ENCODE data around the gene CCNY.
"Not testable (repeated sequence)": the region's sequence is repeated elsewhere in the genome, so short reads cannot be mapped to it uniquely, and the experiment has no call there.

CCNY gene

DNA sequence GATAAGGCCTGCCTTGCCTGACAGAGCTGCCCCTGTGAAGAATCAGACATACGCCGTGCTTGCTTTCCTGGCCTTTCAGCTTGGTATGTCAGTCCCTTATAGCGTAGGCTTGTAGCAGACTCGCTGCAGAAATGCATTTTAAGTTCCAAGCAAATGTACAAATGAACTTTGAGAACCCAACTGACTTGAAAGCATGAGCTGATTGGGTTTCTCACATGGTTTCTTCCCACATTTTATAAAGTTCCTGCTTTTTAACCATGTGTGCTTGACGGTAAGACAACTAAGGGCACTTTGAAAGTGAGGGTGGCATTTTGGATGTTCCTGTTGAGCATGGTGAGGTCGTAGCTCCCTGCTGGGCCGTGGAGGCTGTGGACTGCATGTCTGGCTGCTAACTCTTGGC is 62.6 kb downstream of the CCNY start:
- no peak for TF ChIP-seq CTCF (IDR thresholded peaks at IDR 0.05; ENCODE audit: low read depth, low read length, missing control alignments)
- H3K4me3 ChIP-seq (ENCODE audit: low read depth, low read length): no peak overlapping the region
- no peaks in the 10 kb centered on the region for H3K27me3 ChIP-seq (replicated peaks)
- no peak overlapping the region for H3K27ac ChIP-seq
- no peaks in the 10 kb centered on the region for H3K36me3 ChIP-seq (replicated peaks)
- in situ Hi-C loops (cut with HindIII; ENCODE audit: low pct_ligation_motif_present, low sequenced_read_pairs): no loop called here
- DNase-seq: no peak

DNA sequence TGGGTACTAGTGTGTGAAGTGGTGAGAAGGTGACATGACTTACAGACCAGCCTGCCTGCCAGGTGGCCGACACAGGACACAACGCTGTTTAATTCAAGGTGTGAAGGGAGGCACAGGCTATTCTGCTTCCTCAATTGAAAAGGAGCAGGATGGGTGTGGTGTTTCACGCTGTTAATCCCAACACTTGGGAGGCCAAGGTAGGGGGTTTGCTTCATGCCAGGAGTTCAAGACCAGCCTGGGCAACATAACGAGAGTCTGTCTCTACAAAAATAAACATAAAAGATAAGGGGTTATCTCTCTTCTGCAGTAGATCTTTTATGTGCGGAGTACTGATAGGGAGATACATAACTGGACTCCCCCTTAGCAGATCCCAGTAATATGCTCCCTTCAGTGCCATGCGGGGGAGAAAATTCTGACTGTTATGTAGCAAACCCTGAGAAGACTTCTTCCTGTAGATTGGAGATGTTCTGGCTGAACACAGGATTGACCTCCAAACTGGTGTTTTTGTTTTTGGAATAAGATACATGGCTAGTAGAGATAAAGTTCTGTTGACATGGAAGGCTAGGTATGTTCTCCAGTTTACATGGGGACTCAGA is 63.2 kb downstream of the CCNY start:
- H3K27me3 ChIP-seq (replicated peaks): no peaks in the 10 kb centered on the region
- no peak for TF ChIP-seq CTCF (IDR thresholded peaks at IDR 0.05; ENCODE audit: low read depth, low read length, missing control alignments)
- no peak overlapping the region for H3K27ac ChIP-seq
- no peak for DNase-seq
- H3K4me3 ChIP-seq (ENCODE audit: low read depth, low read length): no peak overlapping the region
- no peaks in the 10 kb centered on the region for H3K36me3 ChIP-seq (replicated peaks)
- in situ Hi-C loops (cut with HindIII; ENCODE audit: low pct_ligation_motif_present, low sequenced_read_pairs): no loop called here

DNA sequence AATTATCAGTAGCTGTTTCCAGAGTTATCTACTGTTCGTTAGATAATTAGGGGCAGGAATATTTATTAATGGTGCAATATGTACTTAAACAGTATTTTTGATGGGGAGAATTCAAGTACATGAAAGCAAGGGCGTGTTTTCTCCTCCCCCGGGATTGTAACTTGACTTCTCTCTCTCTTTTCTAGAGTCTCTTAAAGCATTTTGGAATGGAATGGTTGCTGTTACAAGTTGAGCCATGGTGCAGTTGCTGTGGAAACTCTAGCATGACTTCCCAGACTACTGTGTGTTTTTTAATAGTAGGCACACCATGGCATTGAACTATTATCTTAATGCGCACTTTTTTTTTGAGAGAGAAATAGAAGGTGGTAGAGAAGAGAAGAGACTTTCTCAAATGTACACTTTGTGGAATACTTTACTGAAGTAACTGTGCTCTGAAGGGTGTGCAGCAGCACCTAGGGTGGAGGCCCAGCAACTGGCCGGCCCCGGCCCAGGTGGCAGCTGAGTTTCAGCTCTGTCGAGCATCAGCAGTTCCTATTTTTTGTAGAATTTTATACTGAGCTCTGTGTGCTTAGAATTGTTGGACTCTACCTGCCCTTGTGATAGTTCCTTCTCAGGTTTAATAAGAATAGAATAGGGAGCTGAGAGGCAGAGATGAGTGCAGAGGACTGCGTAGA is 64.4 kb downstream of the CCNY start:
- TF ChIP-seq CTCF (IDR thresholded peaks at IDR 0.05; ENCODE audit: low read depth, low read length, missing control alignments): no peak
- no peak overlapping the region for H3K27ac ChIP-seq
- H3K4me3 ChIP-seq (ENCODE audit: low read depth, low read length): no peak overlapping the region
- DNase-seq: no peak
- H3K27me3 ChIP-seq (replicated peaks): no peaks in the 10 kb centered on the region
- in situ Hi-C loops (cut with HindIII; ENCODE audit: low pct_ligation_motif_present, low sequenced_read_pairs): no loop called here
- H3K36me3 ChIP-seq (replicated peaks): no peaks in the 10 kb centered on the region

DNA sequence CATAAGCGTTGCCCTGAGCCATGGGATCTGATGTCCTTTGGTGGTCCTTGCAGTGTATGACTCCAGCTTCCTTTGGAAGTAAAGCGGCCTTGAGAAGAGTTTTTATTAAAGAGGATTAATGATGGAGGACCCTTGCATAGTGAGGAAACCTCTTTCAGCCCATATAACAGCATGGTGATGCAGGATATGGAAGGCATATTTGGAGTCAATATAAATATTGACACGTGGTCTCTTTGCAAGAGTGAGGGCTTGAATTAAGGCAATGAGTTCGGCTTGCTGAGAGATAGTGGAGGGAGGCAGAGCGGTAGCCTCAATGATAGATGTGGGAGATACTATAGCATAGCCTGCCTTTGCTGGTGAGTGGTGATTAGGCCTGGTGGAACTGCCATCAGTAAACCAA is 67.2 kb downstream of the CCNY start:
- H3K27ac ChIP-seq; DNase-seq; H3K27me3 ChIP-seq (replicated peaks); in situ Hi-C loops (cut with HindIII; ENCODE audit: low pct_ligation_motif_present, low sequenced_read_pairs); H3K36me3 ChIP-seq (replicated peaks); H3K4me3 ChIP-seq (ENCODE audit: low read depth, low read length): not testable (repeated sequence)

DNA sequence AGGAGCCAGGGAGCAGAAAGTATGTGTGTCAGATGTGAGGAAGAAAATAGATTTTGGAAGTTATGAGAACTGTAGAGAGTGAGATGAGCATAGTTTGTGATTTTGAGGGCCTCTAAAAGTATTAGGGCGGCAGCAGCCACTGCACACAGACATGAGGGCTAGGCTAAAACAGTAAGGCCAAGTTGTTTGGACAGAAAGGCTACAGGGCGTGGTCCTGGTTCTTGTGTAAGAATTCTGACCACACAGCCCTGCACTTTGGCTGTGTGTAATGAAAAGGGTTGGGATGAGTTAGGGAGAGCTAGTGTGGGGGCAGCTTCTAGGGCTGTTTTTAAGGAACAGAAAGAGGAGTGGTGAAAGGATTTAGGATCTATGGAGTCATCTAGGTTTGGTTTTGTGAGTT is 67.8 kb downstream of the CCNY start:
- H3K36me3 ChIP-seq (replicated peaks); DNase-seq; H3K27ac ChIP-seq; in situ Hi-C loops (cut with HindIII; ENCODE audit: low pct_ligation_motif_present, low sequenced_read_pairs); H3K27me3 ChIP-seq (replicated peaks); H3K4me3 ChIP-seq (ENCODE audit: low read depth, low read length): not testable (repeated sequence)

GRCh38 chr10:35406003-35406630 is 69.8 kb downstream of the CCNY start:
- H3K27ac ChIP-seq; DNase-seq; H3K27me3 ChIP-seq (replicated peaks); H3K36me3 ChIP-seq (replicated peaks); in situ Hi-C loops (cut with HindIII; ENCODE audit: low pct_ligation_motif_present, low sequenced_read_pairs); H3K4me3 ChIP-seq (ENCODE audit: low read depth, low read length): not testable (repeated sequence)

DNA sequence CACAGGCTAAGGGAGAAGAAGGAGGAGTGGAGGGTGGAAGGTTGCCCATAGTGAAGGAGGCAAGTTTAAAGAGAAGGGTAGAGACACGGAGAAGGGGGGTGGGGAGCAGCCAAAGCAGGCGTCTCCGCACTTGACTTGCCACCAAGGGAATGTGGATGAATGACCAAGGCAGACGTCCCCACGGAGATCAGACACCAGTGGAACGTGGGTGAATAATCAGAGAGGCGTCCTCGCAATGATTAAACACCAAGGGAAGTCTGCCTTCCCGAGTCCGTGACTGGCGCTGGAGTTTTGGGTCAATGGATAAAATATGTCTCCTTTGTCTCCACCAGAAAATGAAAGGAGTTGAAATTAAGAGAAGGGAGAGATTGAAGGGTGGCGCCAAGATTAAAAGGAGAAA is 71.4 kb downstream of the CCNY start:
- DNase-seq; H3K36me3 ChIP-seq (replicated peaks); H3K27me3 ChIP-seq (replicated peaks); in situ Hi-C loops (cut with HindIII; ENCODE audit: low pct_ligation_motif_present, low sequenced_read_pairs); H3K4me3 ChIP-seq (ENCODE audit: low read depth, low read length); H3K27ac ChIP-seq: not testable (repeated sequence)

Data from brain microvascular endothelial cell (primary cell).